Suprapubic skin (tissue), 4 donors: Measurements from ENCODE around the gene RALB.

Experiments used
- EP300 ChIP-seq: sonication (generic); formaldehyde crosslinking; IDR thresholded peaks from one replicate; pipeline ENCODE4 v1.6.1; 2017; ENCODE audit warnings: antibody characterized with exemption
- POLR2A ChIP-seq, 2 donors: fragments of 450-650 bp; IDR thresholded peaks; one replicate each; pipeline ENCODE4 v1.6.1; 2017; ENCODE audit warnings: antibody characterized with exemption in 2 of 2, mild to moderate bottlenecking in 2 of 2, moderate library complexity in 2 of 2
- POLR2AphosphoS5 ChIP-seq, 3 donors: sonication (generic); formaldehyde crosslinking; IDR thresholded peaks; one replicate each; pipeline ENCODE4 v1.6.1; 2017; ENCODE audit warnings: antibody characterized with exemption in 3 of 3
- TF ChIP-seq, protein P1 (sequence below), 2 donors: fragments of 200-600 bp in 1 of 2; fragments of 450-650 bp in 1 of 2; sonication (generic) in 1 of 2; IDR thresholded peaks; one replicate each; pipeline ENCODE4 v1.5.1; 2016 to 2019; ENCODE audit warnings: antibody characterized with exemption in 2 of 2, mild to moderate bottlenecking in 1 of 2, moderate library complexity in 1 of 2

DNA sequence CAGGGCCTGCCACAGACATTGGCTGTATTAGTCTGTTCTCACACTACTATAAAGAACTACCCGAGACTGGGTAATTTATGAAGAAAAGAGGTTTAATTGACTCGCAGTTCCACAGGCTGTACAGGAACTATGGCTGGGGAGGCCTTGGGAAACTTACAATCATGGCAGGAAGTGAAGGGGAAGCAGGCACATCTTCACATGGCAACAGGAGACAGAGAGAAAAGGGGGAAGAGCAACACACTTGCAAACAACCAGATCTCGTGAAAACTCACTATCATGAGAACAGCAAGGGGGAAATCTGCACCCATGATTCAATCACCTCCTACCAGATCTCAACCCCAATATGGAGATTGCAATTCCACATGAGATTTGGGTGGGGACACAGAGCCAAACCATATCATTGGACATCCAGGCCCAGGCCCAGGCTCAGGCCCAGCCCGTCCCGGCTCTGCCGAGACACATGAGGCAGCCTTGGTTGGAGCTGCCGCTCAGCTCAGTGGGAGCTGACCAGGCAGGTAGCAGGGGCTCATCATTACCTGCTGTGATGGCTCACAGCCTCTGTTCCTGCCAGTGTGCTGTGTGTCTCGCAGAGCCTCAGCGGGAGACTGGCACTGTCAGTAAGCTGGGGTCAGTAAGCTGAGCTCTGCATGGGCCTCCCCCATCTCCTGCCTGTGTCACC lies 8.6 kb upstream of the RALB start:
- TF ChIP-seq, protein P1, sequence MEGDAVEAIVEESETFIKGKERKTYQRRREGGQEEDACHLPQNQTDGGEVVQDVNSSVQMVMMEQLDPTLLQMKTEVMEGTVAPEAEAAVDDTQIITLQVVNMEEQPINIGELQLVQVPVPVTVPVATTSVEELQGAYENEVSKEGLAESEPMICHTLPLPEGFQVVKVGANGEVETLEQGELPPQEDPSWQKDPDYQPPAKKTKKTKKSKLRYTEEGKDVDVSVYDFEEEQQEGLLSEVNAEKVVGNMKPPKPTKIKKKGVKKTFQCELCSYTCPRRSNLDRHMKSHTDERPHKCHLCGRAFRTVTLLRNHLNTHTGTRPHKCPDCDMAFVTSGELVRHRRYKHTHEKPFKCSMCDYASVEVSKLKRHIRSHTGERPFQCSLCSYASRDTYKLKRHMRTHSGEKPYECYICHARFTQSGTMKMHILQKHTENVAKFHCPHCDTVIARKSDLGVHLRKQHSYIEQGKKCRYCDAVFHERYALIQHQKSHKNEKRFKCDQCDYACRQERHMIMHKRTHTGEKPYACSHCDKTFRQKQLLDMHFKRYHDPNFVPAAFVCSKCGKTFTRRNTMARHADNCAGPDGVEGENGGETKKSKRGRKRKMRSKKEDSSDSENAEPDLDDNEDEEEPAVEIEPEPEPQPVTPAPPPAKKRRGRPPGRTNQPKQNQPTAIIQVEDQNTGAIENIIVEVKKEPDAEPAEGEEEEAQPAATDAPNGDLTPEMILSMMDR (IDR thresholded peaks at IDR 0.05), result no peak
- TF ChIP-seq POLR2A (IDR thresholded peaks at IDR 0.05) (no peak), POLR2AphosphoS5 (IDR thresholded peaks at IDR 0.05) (no peak), EP300 (no peak)
